Lower lobe of right lung (tissue), 2 donors: ENCODE results near the gene RHEX. TPM values are rescaled to one million over a fixed set of nuclear protein-coding genes. Genes with fewer than 3 reads are reported as not detected.

Source experiments
- ATAC-seq, 2 donors: fragments of 200-7000 bp; cut with Tn5 transposase; one replicate each; pipeline ENCODE4 v1.9.1; 2020 to 2022; ENCODE audit warnings: mild to moderate bottlenecking in 2 of 2, moderate library complexity in 2 of 2
- DNase-seq: peaks from one replicate; pipeline ENCODE4 v3.0.0-alpha.2; 2020
- H3K27ac ChIP-seq: fragments of 200-600 bp; one replicate; pipeline ENCODE4 v1.8.0; 2022
- H3K27me3 ChIP-seq: fragments of 200-600 bp; one replicate; pipeline ENCODE4 v1.8.0; 2022; ENCODE audit warnings: low read depth
- H3K36me3 ChIP-seq: fragments of 200-600 bp; one replicate; pipeline ENCODE4 v1.8.0; 2022; ENCODE audit warnings: mild to moderate bottlenecking
- H3K4me1 ChIP-seq: fragments of 200-600 bp; one replicate; pipeline ENCODE4 v1.8.0; 2022
- H3K4me3 ChIP-seq: fragments of 200-600 bp; one replicate; pipeline ENCODE4 v1.8.0; 2022; ENCODE audit warnings: mild to moderate bottlenecking
- H3K9me3 ChIP-seq: fragments of 200-600 bp; one replicate; pipeline ENCODE4 v1.8.0; 2022
- intact Hi-C: fragments of 100-400 bp; cut with DNase I; formaldehyde crosslinking; loops from one replicate; pipeline ENCODE4 v1.11.0; 2022
- total RNA-seq: library from RNA; stranded (reverse); fragmentation: NEBNext Ultra II Directional; extraction: Animal tissue kit (Norgen Biotek cat#: 25700); gene quantifications from one replicate; pipeline ENCODE4 v1.2.1, GENCODE V29; 2021
- TF ChIP-seq, protein P1 (sequence below): fragments of 200-600 bp; IDR thresholded peaks from one replicate; pipeline ENCODE4 v1.8.0; 2022; ENCODE audit warnings: antibody characterized with exemption, mild to moderate bottlenecking
- donor health status: DM: no; HTN: yes; CAD: no; lungs with severe emphysema.

Gene RHEX
- total RNA-seq, 1 donor from 2014 or later, result 13.5 TPM

DNA sequence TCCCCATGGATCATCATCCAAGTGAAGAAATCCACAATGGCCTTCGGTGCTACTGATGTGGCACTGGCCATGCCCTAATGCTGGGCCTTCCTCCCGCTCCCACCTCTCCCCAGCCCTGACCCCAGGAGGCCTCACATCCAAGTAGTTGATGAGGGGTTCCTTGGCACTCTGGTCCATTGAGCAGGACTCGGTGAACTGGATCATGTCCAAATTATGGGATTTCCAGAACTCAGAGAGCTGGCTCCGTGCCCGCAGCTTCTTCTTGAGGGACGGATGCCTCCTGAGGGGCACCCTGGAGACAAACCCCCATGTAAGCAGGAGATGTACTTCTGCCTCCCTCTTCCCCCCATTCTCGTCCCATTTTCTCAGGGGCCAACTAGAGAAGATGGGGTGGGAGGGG, 30.2 kb upstream of the RHEX start:
- H3K27ac ChIP-seq, result no peak overlapping the region
- H3K36me3 ChIP-seq, result no peaks in the 10 kb centered on the region
- no peak for DNase-seq
- ATAC-seq, result no peak
- H3K4me3 ChIP-seq, result peak overlapping the region; percentile 26
- TF ChIP-seq, protein P1, sequence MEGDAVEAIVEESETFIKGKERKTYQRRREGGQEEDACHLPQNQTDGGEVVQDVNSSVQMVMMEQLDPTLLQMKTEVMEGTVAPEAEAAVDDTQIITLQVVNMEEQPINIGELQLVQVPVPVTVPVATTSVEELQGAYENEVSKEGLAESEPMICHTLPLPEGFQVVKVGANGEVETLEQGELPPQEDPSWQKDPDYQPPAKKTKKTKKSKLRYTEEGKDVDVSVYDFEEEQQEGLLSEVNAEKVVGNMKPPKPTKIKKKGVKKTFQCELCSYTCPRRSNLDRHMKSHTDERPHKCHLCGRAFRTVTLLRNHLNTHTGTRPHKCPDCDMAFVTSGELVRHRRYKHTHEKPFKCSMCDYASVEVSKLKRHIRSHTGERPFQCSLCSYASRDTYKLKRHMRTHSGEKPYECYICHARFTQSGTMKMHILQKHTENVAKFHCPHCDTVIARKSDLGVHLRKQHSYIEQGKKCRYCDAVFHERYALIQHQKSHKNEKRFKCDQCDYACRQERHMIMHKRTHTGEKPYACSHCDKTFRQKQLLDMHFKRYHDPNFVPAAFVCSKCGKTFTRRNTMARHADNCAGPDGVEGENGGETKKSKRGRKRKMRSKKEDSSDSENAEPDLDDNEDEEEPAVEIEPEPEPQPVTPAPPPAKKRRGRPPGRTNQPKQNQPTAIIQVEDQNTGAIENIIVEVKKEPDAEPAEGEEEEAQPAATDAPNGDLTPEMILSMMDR, result no peak
- intact Hi-C loops, result no loop called here
- H3K9me3 ChIP-seq, result no peaks in the 10 kb centered on the region
- no peaks in the 10 kb centered on the region for H3K27me3 ChIP-seq
- H3K4me1 ChIP-seq, result peaks cover 7% of the 10 kb centered on the region

DNA sequence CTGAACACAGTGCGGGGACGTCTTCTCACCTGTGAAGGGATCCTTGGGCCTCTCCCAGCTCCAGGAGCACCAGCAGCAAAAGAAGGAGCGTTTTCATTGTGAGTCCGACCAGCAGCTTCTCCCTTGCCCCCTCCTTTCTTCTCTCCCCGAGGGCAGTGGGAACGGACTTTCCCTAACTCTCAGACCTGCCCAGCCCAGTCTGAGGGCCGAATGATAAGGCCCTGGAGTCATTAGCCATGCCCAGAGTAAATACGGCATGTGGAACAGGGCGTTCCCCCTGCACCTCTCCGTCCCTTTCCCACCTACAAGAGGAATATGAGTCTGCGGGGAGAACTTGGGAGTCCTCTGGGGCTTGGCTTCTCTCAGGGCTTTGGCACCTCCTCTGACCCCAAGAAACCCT, 29.3 kb upstream of the RHEX start, which contains the start of gene CTSE:
Gene CTSE (minus strand): TSS at position 201 of the 400 bp plus-strand sequence. CDS start 104 bp downstream, at position 97.
- ATAC-seq, result peak; percentile 92 to 93
- Histone ChIP-seq H3K9me3 (no peaks in the 10 kb centered on the region), H3K27me3 (no peaks in the 10 kb centered on the region), H3K4me3 (peak within 1 kb of the TSS; percentile 26), H3K27ac (peak within 1 kb of the TSS; percentile 32), H3K36me3 (no peaks in the 10 kb centered on the region), H3K4me1 (peaks cover 7% of the 10 kb centered on the region)
- intact Hi-C loops, result no loop called here
- TF ChIP-seq, protein P1, result no peak
- peak; percentile 66 for DNase-seq

DNA sequence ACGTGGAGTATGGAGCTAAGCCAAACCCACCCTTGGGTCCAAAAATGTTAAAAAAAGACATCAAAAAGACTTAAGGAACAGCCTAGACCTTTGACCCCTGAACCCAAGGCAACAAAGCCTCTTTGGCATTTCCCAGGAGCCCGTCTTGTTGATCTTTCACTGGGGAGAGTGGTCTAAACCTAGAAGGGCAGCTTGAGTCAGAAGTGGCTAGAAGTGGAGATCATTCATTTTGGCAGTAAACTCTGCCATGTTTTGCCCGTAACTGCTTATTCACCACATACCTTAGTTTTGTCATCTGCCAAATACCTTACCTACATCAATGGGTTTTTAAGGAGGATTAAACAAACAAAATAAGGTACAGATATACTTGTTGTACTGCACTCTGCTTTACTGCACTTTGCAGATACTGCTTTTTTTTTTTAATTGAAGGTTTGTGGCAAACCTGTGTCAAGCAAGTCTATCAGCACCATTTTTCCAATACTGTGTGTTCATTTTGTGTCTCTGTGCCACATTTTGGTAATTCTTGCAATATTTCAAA, 27.6 kb upstream of the RHEX start:
- peak; percentile 60 to 72 for ATAC-seq
- TF ChIP-seq, protein P1, result no peak

DNA sequence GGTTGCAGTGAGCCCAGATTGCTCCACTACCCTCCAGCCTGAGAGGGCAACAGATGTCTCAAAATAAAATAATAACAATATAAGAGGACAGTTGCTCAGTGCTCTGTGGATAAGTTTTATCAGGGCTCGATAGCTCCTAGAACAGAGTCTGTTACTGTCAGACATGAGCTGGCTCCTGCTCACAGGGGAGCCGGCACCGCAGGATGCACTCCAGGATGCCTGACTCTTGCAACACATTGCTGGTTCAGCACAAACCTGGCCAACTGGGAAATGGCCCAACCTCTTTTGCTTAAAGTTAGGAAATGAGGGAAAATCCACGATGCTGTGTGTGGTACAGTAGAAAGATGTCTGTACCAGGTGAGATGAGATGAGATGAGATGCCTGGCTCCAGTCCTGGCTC, 23.5 kb upstream of the RHEX start:
- Histone ChIP-seq H3K27ac (no peak overlapping the region), H3K27me3 (no peaks in the 10 kb centered on the region), H3K4me1 (peaks cover 8% of the 10 kb centered on the region), H3K4me3 (no peak overlapping the region), H3K36me3 (no peaks in the 10 kb centered on the region), H3K9me3 (no peaks in the 10 kb centered on the region)
- TF ChIP-seq, protein P1, result no peak
- DNase-seq (peak; percentile 66), ATAC-seq (peak; percentile 68 to 72)
- intact Hi-C loops, result no loop called here

More for the DNA sequence above, 27.6 kb upstream of the RHEX start:
- Histone ChIP-seq H3K27ac (peak overlapping the region; percentile 32), H3K4me1 (peaks cover 11% of the 10 kb centered on the region), H3K27me3 (no peaks in the 10 kb centered on the region), H3K4me3 (no peak overlapping the region), H3K36me3 (no peaks in the 10 kb centered on the region), H3K9me3 (no peaks in the 10 kb centered on the region)
- DNase-seq, result no peak
- intact Hi-C loops, result no loop called here

DNA sequence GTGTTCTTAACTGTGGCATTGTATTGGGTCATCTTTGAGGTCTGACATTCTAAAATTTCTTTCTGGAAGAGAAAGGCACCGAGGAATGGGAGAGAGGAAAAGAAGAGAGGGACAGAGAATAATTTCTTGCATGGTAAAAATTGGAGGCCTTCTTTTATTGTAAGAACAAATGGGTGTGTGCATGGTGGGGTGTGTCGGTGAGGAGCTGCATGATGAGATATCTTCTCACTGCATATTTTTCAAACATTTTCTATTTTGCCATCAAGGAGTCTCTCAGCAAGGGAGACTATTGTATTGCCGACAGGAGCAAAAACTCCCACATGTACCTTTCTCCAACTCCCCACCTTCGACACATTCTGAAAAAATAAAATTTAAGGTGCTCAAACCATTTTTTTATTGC, 22.8 kb upstream of the RHEX start:
- Histone ChIP-seq H3K4me3 (no peak overlapping the region), H3K36me3 (no peaks in the 10 kb centered on the region), H3K4me1 (peaks cover 4% of the 10 kb centered on the region), H3K27ac (no peak overlapping the region), H3K27me3 (no peaks in the 10 kb centered on the region), H3K9me3 (no peaks in the 10 kb centered on the region)
- no peak for DNase-seq
- TF ChIP-seq, protein P1, result no peak
- no peak for ATAC-seq
- intact Hi-C loops, result no loop called here
